ENCODE measurements around the gene PTPN2.

The PTPN2 gene

GRCh38 chr18:12779456-12779855 lies 104.6 kb downstream of the PTPN2 start:
- no peak for TF ChIP-seq EZH2phosphoT487 (conservative IDR thresholded peaks at IDR 0.05; ENCODE audit: low read length)
- TF ChIP-seq, protein P1, sequence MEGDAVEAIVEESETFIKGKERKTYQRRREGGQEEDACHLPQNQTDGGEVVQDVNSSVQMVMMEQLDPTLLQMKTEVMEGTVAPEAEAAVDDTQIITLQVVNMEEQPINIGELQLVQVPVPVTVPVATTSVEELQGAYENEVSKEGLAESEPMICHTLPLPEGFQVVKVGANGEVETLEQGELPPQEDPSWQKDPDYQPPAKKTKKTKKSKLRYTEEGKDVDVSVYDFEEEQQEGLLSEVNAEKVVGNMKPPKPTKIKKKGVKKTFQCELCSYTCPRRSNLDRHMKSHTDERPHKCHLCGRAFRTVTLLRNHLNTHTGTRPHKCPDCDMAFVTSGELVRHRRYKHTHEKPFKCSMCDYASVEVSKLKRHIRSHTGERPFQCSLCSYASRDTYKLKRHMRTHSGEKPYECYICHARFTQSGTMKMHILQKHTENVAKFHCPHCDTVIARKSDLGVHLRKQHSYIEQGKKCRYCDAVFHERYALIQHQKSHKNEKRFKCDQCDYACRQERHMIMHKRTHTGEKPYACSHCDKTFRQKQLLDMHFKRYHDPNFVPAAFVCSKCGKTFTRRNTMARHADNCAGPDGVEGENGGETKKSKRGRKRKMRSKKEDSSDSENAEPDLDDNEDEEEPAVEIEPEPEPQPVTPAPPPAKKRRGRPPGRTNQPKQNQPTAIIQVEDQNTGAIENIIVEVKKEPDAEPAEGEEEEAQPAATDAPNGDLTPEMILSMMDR (IDR thresholded peaks at IDR 0.05; ENCODE audit: insufficient read depth, low read length, poor library complexity, severe bottlenecking), result no peak
- no peaks in the 10 kb centered on the region for H3K9me2 ChIP-seq (replicated peaks; ENCODE audit: insufficient read depth, low read length)
- H3K27me3 ChIP-seq (ENCODE audit: low read length), result no peaks in the 10 kb centered on the region
- no peaks in the 10 kb centered on the region for H3K36me3 ChIP-seq (ENCODE audit: low read length)
- no peaks in the 10 kb centered on the region for H4K20me1 ChIP-seq (ENCODE audit: low read depth, low read length)
- H3F3A ChIP-seq (ENCODE audit: insufficient read depth), result no peaks in the 10 kb centered on the region
- H3K9me3 ChIP-seq (ENCODE audit: insufficient read depth, low read length), result no peaks in the 10 kb centered on the region
- H3K79me2 ChIP-seq (ENCODE audit: insufficient read depth, low read length), result no peaks in the 10 kb centered on the region
- H3K9ac ChIP-seq (ENCODE audit: low read length), result no peak overlapping the region
- H3K27ac ChIP-seq (ENCODE audit: low read depth, low read length), result no peak overlapping the region
- no peak overlapping the region for H3K4me2 ChIP-seq (ENCODE audit: low read depth, low read length, poor library complexity, severe bottlenecking)
- H3K4me3 ChIP-seq (ENCODE audit: insufficient read depth, low read length, poor library complexity, severe bottlenecking), result no peak overlapping the region
- no peak overlapping the region for H2AFZ ChIP-seq (ENCODE audit: low read depth, low read length, severe bottlenecking)

DNA sequence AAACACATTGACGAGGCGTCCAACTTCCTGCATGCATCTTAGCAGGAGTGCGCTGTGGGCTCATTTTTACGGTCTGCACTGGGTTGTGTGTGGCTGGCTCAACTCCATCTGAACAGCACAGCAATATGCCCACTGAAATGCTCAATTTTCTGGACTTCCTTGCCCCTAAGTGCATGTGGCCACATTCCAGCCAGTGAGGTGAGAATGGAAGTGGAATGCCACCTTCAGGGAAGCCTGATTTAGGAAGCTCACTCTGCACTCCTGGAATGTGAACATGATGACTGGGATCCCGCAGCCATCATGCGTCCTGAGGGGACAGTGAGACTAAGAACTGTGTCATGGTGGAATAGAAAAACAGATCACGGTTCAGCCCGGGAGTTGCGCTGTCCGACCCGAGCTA lies 105.0 kb downstream of the PTPN2 start:
- no peaks in the 10 kb centered on the region for H3K27me3 ChIP-seq (ENCODE audit: low read length)
- H3K9ac ChIP-seq (ENCODE audit: low read length), result no peak overlapping the region
- no peak overlapping the region for H3K4me2 ChIP-seq (ENCODE audit: low read depth, low read length, poor library complexity, severe bottlenecking)
- no peaks in the 10 kb centered on the region for H3K9me3 ChIP-seq (ENCODE audit: insufficient read depth, low read length)
- no peak overlapping the region for H2AFZ ChIP-seq (ENCODE audit: low read depth, low read length, severe bottlenecking)
- no peaks in the 10 kb centered on the region for H3F3A ChIP-seq (ENCODE audit: insufficient read depth)
- no peaks in the 10 kb centered on the region for H3K79me2 ChIP-seq (ENCODE audit: insufficient read depth, low read length)
- H4K20me1 ChIP-seq (ENCODE audit: low read depth, low read length), result no peaks in the 10 kb centered on the region
- H3K4me3 ChIP-seq (ENCODE audit: insufficient read depth, low read length, poor library complexity, severe bottlenecking), result no peak overlapping the region
- no peak for TF ChIP-seq EZH2phosphoT487 (conservative IDR thresholded peaks at IDR 0.05; ENCODE audit: low read length)
- TF ChIP-seq, protein P1 (IDR thresholded peaks at IDR 0.05; ENCODE audit: insufficient read depth, low read length, poor library complexity, severe bottlenecking), result no peak
- no peak overlapping the region for H3K27ac ChIP-seq (ENCODE audit: low read depth, low read length)
- H3K36me3 ChIP-seq (ENCODE audit: low read length), result no peaks in the 10 kb centered on the region
- H3K9me2 ChIP-seq (replicated peaks; ENCODE audit: insufficient read depth, low read length), result no peaks in the 10 kb centered on the region

DNA sequence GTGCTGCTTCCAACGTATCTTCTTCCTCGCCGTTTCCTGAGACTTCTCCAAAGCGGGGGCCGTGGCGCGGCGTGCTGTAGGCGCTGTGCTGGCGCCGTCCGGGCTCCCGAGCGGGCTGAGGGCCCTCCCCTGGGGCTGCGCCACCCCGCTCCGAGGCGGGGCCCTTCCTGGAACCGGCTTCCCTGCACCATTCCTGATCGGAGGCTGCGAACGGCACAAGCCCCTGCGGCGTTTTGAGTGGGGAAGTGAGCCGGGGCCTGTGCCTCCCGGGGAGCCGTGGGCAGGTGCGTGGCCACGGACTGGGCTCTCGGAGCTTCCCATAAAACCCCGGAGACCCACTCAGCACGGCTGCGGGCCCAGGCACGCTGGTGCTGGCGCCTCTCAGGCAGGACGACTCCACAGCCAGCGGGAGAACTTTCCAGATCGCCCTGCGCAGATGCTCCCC lies 106.5 kb downstream of the PTPN2 start:
- Histone ChIP-seq H3K9ac (ENCODE audit: low read length) (no peak overlapping the region), H3K27ac (ENCODE audit: low read depth, low read length) (no peak overlapping the region), H3K27me3 (ENCODE audit: low read length) (no peaks in the 10 kb centered on the region), H3K79me2 (ENCODE audit: insufficient read depth, low read length) (no peaks in the 10 kb centered on the region), H3K36me3 (ENCODE audit: low read length) (no peaks in the 10 kb centered on the region), H3K4me3 (ENCODE audit: insufficient read depth, low read length, poor library complexity, severe bottlenecking) (no peak overlapping the region), H2AFZ (ENCODE audit: low read depth, low read length, severe bottlenecking) (no peak overlapping the region), H3F3A (ENCODE audit: insufficient read depth) (no peaks in the 10 kb centered on the region), H4K20me1 (ENCODE audit: low read depth, low read length) (no peaks in the 10 kb centered on the region), H3K4me2 (ENCODE audit: low read depth, low read length, poor library complexity, severe bottlenecking) (no peak overlapping the region), H3K9me2 (replicated peaks; ENCODE audit: insufficient read depth, low read length) (no peaks in the 10 kb centered on the region), H3K9me3 (ENCODE audit: insufficient read depth, low read length) (no peaks in the 10 kb centered on the region)
- TF ChIP-seq, protein P1 (IDR thresholded peaks at IDR 0.05; ENCODE audit: insufficient read depth, low read length, poor library complexity, severe bottlenecking), result no peak
- no peak for TF ChIP-seq EZH2phosphoT487 (conservative IDR thresholded peaks at IDR 0.05; ENCODE audit: low read length)

Measured in SU-DHL-6 (cell line).